ENCODE results near the gene SERPINA1. TPM values are rescaled to one million over a fixed set of nuclear protein-coding genes. Genes with fewer than 3 reads are reported as not detected.
"Not testable (repeated sequence)": the region's sequence is repeated elsewhere in the genome, so short reads cannot be mapped to it uniquely, and the experiment has no call there.

SERPINA1 gene
- total and polyA plus RNA-seq, 2 donors = 1.9 to 51.8 TPM

DNA sequence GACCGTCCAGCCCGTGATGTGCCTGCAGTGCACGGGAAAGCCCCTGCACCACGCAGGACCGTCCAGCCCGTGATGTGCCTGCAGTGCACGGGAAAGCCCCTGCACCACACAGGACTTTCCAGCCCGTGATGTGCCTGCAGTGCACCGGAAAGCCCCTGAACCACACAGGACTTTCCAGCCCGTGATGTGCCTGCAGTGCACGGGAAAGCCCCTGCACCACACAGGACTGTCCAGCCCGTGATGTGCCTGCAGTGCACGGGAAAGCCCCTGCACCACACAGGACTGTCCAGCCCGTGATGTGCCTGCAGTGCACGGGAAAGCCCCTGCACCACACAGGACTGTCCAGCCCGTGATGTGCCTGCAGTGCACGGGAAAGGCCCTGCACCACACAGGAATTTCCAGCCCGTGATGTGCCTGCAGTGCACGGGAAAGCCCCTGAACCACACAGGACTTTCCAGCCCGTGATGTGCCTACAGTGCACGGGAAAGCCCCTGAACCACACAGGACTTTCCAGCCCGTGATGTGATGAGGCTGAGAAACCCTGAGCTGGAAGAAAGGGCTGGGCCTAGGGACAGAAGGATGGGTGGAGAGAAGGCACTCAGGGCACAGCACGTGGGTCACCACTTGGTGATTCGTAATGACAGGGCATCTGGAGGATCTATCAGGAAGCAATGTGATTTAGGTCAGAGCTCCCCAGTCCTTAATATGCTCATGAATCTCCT is 42.2 kb downstream of the SERPINA1 start:
- DNase-seq (ENCODE audit: extremely low spot score); H3K27ac ChIP-seq (ENCODE audit: low read depth); H3K36me3 ChIP-seq (ENCODE audit: insufficient read depth); H3K4me1 ChIP-seq (ENCODE audit: insufficient read depth); H3K4me3 ChIP-seq (ENCODE audit: low read depth, low read length): not testable (repeated sequence)
- WGBS = 82% methylated on average over 24 of the region's 24 CpGs

- DNase-seq (ENCODE audit: extremely low spot score) = no peak
- Histone ChIP-seq H3K27ac (ENCODE audit: low read depth) (no peak overlapping the region), H3K4me1 (ENCODE audit: insufficient read depth) (no peaks in the 10 kb centered on the region), H3K36me3 (ENCODE audit: insufficient read depth) (no peaks in the 10 kb centered on the region), H3K4me3 (ENCODE audit: low read depth, low read length) (no peak overlapping the region)
- 82% methylated on average over 12 of the region's 12 CpGs for WGBS
Observed at GRCh38 chr14:94345344-94346064, 42.9 kb downstream of the SERPINA1 start.

GRCh38 chr14:94344389-94344788 is 44.0 kb downstream of the SERPINA1 start:
- no peak for DNase-seq (ENCODE audit: extremely low spot score)
- Histone ChIP-seq H3K36me3 (ENCODE audit: insufficient read depth) (no peaks in the 10 kb centered on the region), H3K4me3 (ENCODE audit: low read depth, low read length) (no peak overlapping the region), H3K27ac (ENCODE audit: low read depth) (no peak overlapping the region), H3K4me1 (ENCODE audit: insufficient read depth) (no peaks in the 10 kb centered on the region)
- WGBS = 71% methylated on average over 3 of the region's 3 CpGs

GRCh38 chr14:94343238-94344005 is 45.0 kb downstream of the SERPINA1 start:
- H3K4me1 ChIP-seq (ENCODE audit: insufficient read depth) = no peaks in the 10 kb centered on the region
- H3K4me3 ChIP-seq (ENCODE audit: low read depth, low read length) = no peak overlapping the region
- H3K27ac ChIP-seq (ENCODE audit: low read depth) = no peak overlapping the region
- no peak for DNase-seq (ENCODE audit: extremely low spot score)
- H3K36me3 ChIP-seq (ENCODE audit: insufficient read depth) = no peaks in the 10 kb centered on the region
- WGBS = 93% methylated on average over 8 of the region's 8 CpGs

- Histone ChIP-seq H3K27ac (ENCODE audit: low read depth) (no peak overlapping the region), H3K4me1 (ENCODE audit: insufficient read depth) (no peaks in the 10 kb centered on the region), H3K4me3 (ENCODE audit: low read depth, low read length) (no peak overlapping the region), H3K36me3 (ENCODE audit: insufficient read depth) (no peaks in the 10 kb centered on the region)
- peak; percentile 83 for DNase-seq (ENCODE audit: extremely low spot score)
- 33% methylated on average over 2 of the region's 2 CpGs for WGBS
Observed at GRCh38 chr14:94342334-94342934, 46.0 kb downstream of the SERPINA1 start.

DNA sequence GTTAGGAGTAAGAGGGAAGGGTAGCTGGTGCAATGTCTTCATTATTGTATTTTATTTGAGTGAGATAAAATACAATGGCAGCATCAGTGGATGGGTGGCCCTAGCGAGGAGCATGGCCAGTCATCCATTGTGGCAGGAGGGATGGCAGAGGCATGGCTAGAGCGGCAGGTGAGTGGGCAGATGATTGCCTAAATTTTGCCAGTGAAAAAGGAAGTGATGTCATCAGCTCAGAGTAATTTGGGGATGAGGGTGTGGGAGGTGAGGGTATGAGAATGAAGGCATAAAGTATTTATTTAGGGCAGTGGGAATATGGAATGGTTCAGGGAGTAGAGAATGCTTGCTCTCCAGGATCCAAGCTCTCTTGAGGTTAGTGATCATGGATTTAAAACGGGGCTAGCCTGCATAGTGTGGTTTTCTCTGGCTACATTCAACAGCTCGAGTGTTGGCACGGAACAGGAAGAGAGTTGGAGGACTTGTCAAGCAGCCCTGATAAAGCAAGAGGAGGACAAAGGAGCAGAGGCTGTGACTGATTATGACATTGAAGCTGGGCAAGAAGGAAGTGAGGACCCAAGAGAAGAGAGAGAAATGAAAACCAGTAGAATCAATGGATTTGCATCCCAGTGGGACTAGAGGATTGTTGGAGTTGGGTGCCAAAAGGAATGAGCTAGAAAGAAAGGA is 46.6 kb downstream of the SERPINA1 start:
- DNase-seq (ENCODE audit: extremely low spot score) = no peak
- no peak overlapping the region for H3K27ac ChIP-seq (ENCODE audit: low read depth)
- H3K4me1 ChIP-seq (ENCODE audit: insufficient read depth) = no peaks in the 10 kb centered on the region
- 50% methylated on average over 5 of the region's 5 CpGs for WGBS
- no peak overlapping the region for H3K4me3 ChIP-seq (ENCODE audit: low read depth, low read length)
- no peaks in the 10 kb centered on the region for H3K36me3 ChIP-seq (ENCODE audit: insufficient read depth)

- H3K36me3 ChIP-seq (ENCODE audit: insufficient read depth) = no peaks in the 10 kb centered on the region
- H3K27ac ChIP-seq (ENCODE audit: low read depth) = no peak overlapping the region
- DNase-seq (ENCODE audit: extremely low spot score) = no peak
- no peak overlapping the region for H3K4me3 ChIP-seq (ENCODE audit: low read depth, low read length)
- H3K4me1 ChIP-seq (ENCODE audit: insufficient read depth) = no peaks in the 10 kb centered on the region
Observed at GRCh38 chr14:94340533-94340932, 47.9 kb downstream of the SERPINA1 start.

- DNase-seq (ENCODE audit: extremely low spot score) = no peak
- no peaks in the 10 kb centered on the region for H3K36me3 ChIP-seq (ENCODE audit: insufficient read depth)
- no peak overlapping the region for H3K27ac ChIP-seq (ENCODE audit: low read depth)
- no peak overlapping the region for H3K4me3 ChIP-seq (ENCODE audit: low read depth, low read length)
- H3K4me1 ChIP-seq (ENCODE audit: insufficient read depth) = no peaks in the 10 kb centered on the region
- 85% methylated on average over 2 of the region's 2 CpGs for WGBS
Observed at GRCh38 chr14:94338023-94338422, 50.4 kb downstream of the SERPINA1 start.

DNA sequence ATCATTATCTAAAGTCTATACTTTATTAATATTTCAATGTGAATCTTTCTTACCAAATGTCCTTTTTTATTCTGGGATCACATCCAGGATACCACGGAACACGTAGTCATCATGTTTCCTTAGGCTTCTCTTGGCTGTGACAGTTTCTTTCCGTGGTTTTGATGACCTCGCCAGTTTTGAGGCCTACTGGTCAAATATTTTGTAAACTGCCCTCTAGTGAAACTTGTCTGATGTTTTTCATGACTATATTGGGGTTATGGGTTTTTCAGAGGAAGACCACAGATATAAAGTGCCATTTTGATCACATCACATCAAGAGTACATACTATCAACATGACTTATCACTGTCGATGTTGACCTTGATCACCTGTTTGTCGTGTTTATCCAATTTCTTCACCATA is 51.1 kb downstream of the SERPINA1 start:
- 79% methylated on average over 6 of the region's 6 CpGs for WGBS
- Histone ChIP-seq H3K4me1 (ENCODE audit: insufficient read depth) (no peaks in the 10 kb centered on the region), H3K36me3 (ENCODE audit: insufficient read depth) (no peaks in the 10 kb centered on the region), H3K27ac (ENCODE audit: low read depth) (no peak overlapping the region), H3K4me3 (ENCODE audit: low read depth, low read length) (no peak overlapping the region)
- no peak for DNase-seq (ENCODE audit: extremely low spot score)

GRCh38 chr14:94334872-94335271 is 53.5 kb downstream of the SERPINA1 start:
- H3K36me3 ChIP-seq (ENCODE audit: insufficient read depth) = no peaks in the 10 kb centered on the region
- H3K4me3 ChIP-seq (ENCODE audit: low read depth, low read length) = no peak overlapping the region
- no peaks in the 10 kb centered on the region for H3K4me1 ChIP-seq (ENCODE audit: insufficient read depth)
- WGBS = 67% methylated on average over 4 of the region's 4 CpGs
- DNase-seq (ENCODE audit: extremely low spot score) = no peak
- H3K27ac ChIP-seq (ENCODE audit: low read depth) = no peak overlapping the region

GRCh38 chr14:94332587-94332986 is 55.8 kb downstream of the SERPINA1 start:
- no peak overlapping the region for H3K27ac ChIP-seq (ENCODE audit: low read depth)
- H3K4me1 ChIP-seq (ENCODE audit: insufficient read depth) = no peaks in the 10 kb centered on the region
- H3K36me3 ChIP-seq (ENCODE audit: insufficient read depth) = no peaks in the 10 kb centered on the region
- no peak overlapping the region for H3K4me3 ChIP-seq (ENCODE audit: low read depth, low read length)
- DNase-seq (ENCODE audit: extremely low spot score) = no peak

DNA sequence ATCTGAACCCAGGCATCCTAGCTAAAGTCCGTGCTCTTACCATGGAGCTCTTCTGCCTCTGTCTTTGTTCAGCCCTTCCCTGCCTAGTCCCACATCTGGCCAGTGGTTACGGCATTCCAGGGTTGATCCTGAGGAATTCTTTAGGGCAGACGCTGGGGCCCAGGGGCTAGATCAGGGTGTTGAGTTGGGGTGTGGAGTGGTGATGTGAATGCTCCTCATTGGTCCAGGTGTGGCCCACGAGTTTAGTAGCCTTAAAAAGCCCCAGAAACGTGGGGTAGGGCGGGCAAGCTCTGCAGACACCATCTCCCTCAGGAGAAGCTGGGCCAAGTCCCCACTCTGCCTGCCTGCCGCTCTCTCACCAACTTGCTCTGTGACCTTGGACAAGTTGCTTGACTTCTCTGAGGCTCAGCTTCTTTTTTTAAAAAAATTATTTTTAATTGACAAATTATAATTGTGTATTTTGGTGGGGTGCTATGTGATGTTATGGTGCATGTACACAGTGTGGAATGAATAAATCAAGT is 56.3 kb downstream of the SERPINA1 start:
- WGBS = 58% methylated on average over 7 of the region's 7 CpGs
- Histone ChIP-seq H3K4me1 (ENCODE audit: insufficient read depth) (no peaks in the 10 kb centered on the region), H3K4me3 (ENCODE audit: low read depth, low read length) (no peak overlapping the region), H3K36me3 (ENCODE audit: insufficient read depth) (no peaks in the 10 kb centered on the region), H3K27ac (ENCODE audit: low read depth) (no peak overlapping the region)
- DNase-seq (ENCODE audit: extremely low spot score) = no peak

DNA sequence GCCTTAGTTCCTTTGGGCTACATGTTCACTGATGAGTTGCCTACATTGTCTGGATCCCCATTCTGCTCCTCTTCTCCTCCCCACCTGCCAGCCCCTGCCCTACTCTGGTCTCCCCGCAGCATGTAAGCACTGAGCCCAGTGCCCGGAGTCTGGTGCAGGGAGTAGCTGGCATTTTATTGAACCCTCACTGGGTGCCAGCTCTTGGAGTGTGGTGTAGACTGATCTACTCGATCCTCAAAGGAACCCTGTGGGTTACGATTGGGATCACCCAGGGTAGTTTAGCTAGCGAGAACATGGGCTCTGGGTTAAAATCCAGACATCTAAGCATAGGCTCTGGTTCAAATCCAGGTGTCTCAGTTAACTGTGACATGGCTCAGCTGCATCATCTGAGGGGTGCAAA is 56.9 kb downstream of the SERPINA1 start:
- Histone ChIP-seq H3K4me1 (ENCODE audit: insufficient read depth) (no peaks in the 10 kb centered on the region), H3K36me3 (ENCODE audit: insufficient read depth) (no peaks in the 10 kb centered on the region), H3K27ac (ENCODE audit: low read depth) (no peak overlapping the region), H3K4me3 (ENCODE audit: low read depth, low read length) (no peak overlapping the region)
- no peak for DNase-seq (ENCODE audit: extremely low spot score)
- 93% methylated on average over 5 of the region's 5 CpGs for WGBS

All from urinary bladder (tissue), 4 donors.